ENCODE data around the gene VPS13C. TPM values are rescaled to one million over a fixed set of nuclear protein-coding genes. Genes with fewer than 3 reads are reported as not detected.

Gene VPS13C
- total RNA-seq, 1 experiment from 2014 or later = 47.3 TPM

- peaks cover 7% of the 10 kb centered on the region; the same call in 1 of the 2 replicates for H3K4me1 ChIP-seq (ENCODE audit: control insufficient read depth, insufficient read depth, low read length)
- no peaks in the 10 kb centered on the region for H3K9me3 ChIP-seq (ENCODE audit: control insufficient read depth, insufficient read depth, low read depth, low read length)
- ChIA-PET CTCF (interaction anchor here (1.6 kb wide), 1 partner anchor 664 kb away, joined by 19 read pairs; no protein-coding TSS in a partner anchor), POLR2A (no interaction called here)
- no peak overlapping the region for H3K27ac ChIP-seq (ENCODE audit: low read length)
- no peak for DNase-seq (ENCODE audit: low read depth, low spot score)
- TF ChIP-seq CTCF (IDR thresholded peaks at IDR 0.05) (no peak), POLR2AphosphoS5 (IDR thresholded peaks at IDR 0.05; ENCODE audit: low read depth, low read length) (no peak), SIN3A (IDR thresholded peaks at IDR 0.05; ENCODE audit: borderline replicate concordance, insufficient read depth, low read depth, low read length) (no peak), TCF7L2 (IDR thresholded peaks at IDR 0.05; ENCODE audit: low read depth, low read length) (no peak), REST (IDR thresholded peaks at IDR 0.05; ENCODE audit: insufficient read depth in 1 of 2, low read depth in 2 of 2, low read length in 1 of 2) (no peak)
- H3K4me3 ChIP-seq (ENCODE audit: low read depth in 2 of 2, low read length in 2 of 2) = no peak overlapping the region
- no TSS peak for BruUV-seq (replicated peaks)
- intact Hi-C loops (cut with micrococcal nuclease; ENCODE audit: unreplicated experiment) = no loop called here
- no peaks in the 10 kb centered on the region; the same call in 1 of the 2 replicates for H3K27me3 ChIP-seq (ENCODE audit: control insufficient read depth, insufficient read depth, low read length)
- ATAC-seq = no peak
- H3K36me3 ChIP-seq (ENCODE audit: control insufficient read depth, insufficient read depth, low read length) = no peaks in the 10 kb centered on the region
- in situ Hi-C loops (cut with HindIII; ENCODE audit: low pct_unique_long_range_greater_than_20kb, low sequenced_read_pairs) = no loop called here
Observed at GRCh38 chr15:61831505-61831921, 228.7 kb downstream of the VPS13C start.

- Histone ChIP-seq H3K27me3 (ENCODE audit: control insufficient read depth, insufficient read depth, low read length) (no peaks in the 10 kb centered on the region; the same call in 1 of the 2 replicates), H3K36me3 (ENCODE audit: control insufficient read depth, insufficient read depth, low read length) (no peaks in the 10 kb centered on the region), H3K27ac (ENCODE audit: low read length) (no peak overlapping the region), H3K4me3 (ENCODE audit: low read depth in 2 of 2, low read length in 2 of 2) (no peak overlapping the region), H3K4me1 (ENCODE audit: control insufficient read depth, insufficient read depth, low read length) (peaks cover 6% of the 10 kb centered on the region; the same call in 1 of the 2 replicates), H3K9me3 (ENCODE audit: control insufficient read depth, insufficient read depth, low read depth, low read length) (no peaks in the 10 kb centered on the region)
- ATAC-seq (no peak), DNase-seq (ENCODE audit: low read depth, low spot score) (no peak)
- no TSS peak for BruUV-seq (replicated peaks)
- intact Hi-C loops (cut with micrococcal nuclease; ENCODE audit: unreplicated experiment) (no loop called here), in situ Hi-C loops (cut with HindIII; ENCODE audit: low pct_unique_long_range_greater_than_20kb, low sequenced_read_pairs) (no loop called here)
- POLR2A ChIA-PET = no interaction called here
- CTCF ChIA-PET = no interaction called here
- TF ChIP-seq REST (IDR thresholded peaks at IDR 0.05; ENCODE audit: insufficient read depth in 1 of 2, low read depth in 2 of 2, low read length in 1 of 2) = no peak
- no peak for TF ChIP-seq POLR2AphosphoS5 (IDR thresholded peaks at IDR 0.05; ENCODE audit: low read depth, low read length)
- TF ChIP-seq SIN3A (IDR thresholded peaks at IDR 0.05; ENCODE audit: borderline replicate concordance, insufficient read depth, low read depth, low read length) = no peak
- no peak for TF ChIP-seq CTCF (IDR thresholded peaks at IDR 0.05)
- no peak for TF ChIP-seq TCF7L2 (IDR thresholded peaks at IDR 0.05; ENCODE audit: low read depth, low read length)
Observed at GRCh38 chr15:61830536-61831330, 229.5 kb downstream of the VPS13C start.
